Osteocyte (in vitro differentiated cells): ENCODE data around the gene MEGF9. TPM values are rescaled to one million over a fixed set of nuclear protein-coding genes. Genes with fewer than 3 reads are reported as not detected.

ENCODE experiments used
- DNase-seq: peaks from one replicate; pipeline ENCODE4 v3.0.0; 2021; ENCODE audit warnings: mixed read lengths; ENCODE audit not compliant: unreplicated experiment; ENCODE audit errors: extremely low spot score
- H3K27ac Mint-ChIP-seq: one replicate; pipeline ENCODE4 v1.8.0; 2021; ENCODE audit warnings: mild to moderate bottlenecking, mixed read lengths; ENCODE audit not compliant: unreplicated experiment
- H3K27me3 Mint-ChIP-seq: one replicate; pipeline ENCODE4 v1.8.0; 2021; ENCODE audit warnings: mixed read lengths; ENCODE audit not compliant: unreplicated experiment
- H3K36me3 Mint-ChIP-seq: one replicate; pipeline ENCODE4 v1.8.0; 2021; ENCODE audit warnings: mixed read lengths; ENCODE audit not compliant: unreplicated experiment
- H3K4me1 Mint-ChIP-seq: one replicate; pipeline ENCODE4 v1.8.0; 2021; ENCODE audit warnings: mixed read lengths; ENCODE audit not compliant: unreplicated experiment
- H3K4me3 Mint-ChIP-seq: one replicate; pipeline ENCODE4 v1.8.0; 2021; ENCODE audit warnings: mild to moderate bottlenecking, moderate library complexity, mixed read lengths; ENCODE audit not compliant: unreplicated experiment
- H3K9me3 Mint-ChIP-seq: one replicate; pipeline ENCODE4 v1.8.0; 2021; ENCODE audit warnings: mixed read lengths; ENCODE audit not compliant: unreplicated experiment
- CTCF ChIP-seq: fragments of 200-600 bp; sonication (generic); IDR thresholded peaks from 2 replicates; pipeline ENCODE4 v1.5.0; 2021; ENCODE audit warnings: antibody characterized with exemption, mild to moderate bottlenecking, moderate library complexity
- total RNA-seq: library from RNA; stranded (reverse); gene quantifications from 2 replicates; pipeline ENCODE4 v1.2.1, GENCODE V29; 2021

The MEGF9 gene
- total RNA-seq, 1 donor from 2014 or later: 21.4 TPM

GRCh38 chr9:120737416-120738165 lies 23.3 kb upstream of the MEGF9 start:
- Mint-ChIP-seq H3K27ac (no peak overlapping the region), H3K4me3 (no peak overlapping the region), H3K9me3 (no peaks in the 10 kb centered on the region), H3K36me3 (no peaks in the 10 kb centered on the region), H3K4me1 (peaks cover 5% of the 10 kb centered on the region), H3K27me3 (no peaks in the 10 kb centered on the region)
- DNase-seq: no peak
- no peak for TF ChIP-seq CTCF

- no peak for DNase-seq
- TF ChIP-seq CTCF: no peak
- Mint-ChIP-seq H3K9me3 (no peaks in the 10 kb centered on the region), H3K4me1 (peaks cover 5% of the 10 kb centered on the region), H3K27ac (no peak overlapping the region), H3K36me3 (no peaks in the 10 kb centered on the region), H3K4me3 (no peak overlapping the region), H3K27me3 (no peaks in the 10 kb centered on the region)
These were observed 22.6 kb upstream of the MEGF9 start for GRCh38 chr9:120736881-120737280.

DNA sequence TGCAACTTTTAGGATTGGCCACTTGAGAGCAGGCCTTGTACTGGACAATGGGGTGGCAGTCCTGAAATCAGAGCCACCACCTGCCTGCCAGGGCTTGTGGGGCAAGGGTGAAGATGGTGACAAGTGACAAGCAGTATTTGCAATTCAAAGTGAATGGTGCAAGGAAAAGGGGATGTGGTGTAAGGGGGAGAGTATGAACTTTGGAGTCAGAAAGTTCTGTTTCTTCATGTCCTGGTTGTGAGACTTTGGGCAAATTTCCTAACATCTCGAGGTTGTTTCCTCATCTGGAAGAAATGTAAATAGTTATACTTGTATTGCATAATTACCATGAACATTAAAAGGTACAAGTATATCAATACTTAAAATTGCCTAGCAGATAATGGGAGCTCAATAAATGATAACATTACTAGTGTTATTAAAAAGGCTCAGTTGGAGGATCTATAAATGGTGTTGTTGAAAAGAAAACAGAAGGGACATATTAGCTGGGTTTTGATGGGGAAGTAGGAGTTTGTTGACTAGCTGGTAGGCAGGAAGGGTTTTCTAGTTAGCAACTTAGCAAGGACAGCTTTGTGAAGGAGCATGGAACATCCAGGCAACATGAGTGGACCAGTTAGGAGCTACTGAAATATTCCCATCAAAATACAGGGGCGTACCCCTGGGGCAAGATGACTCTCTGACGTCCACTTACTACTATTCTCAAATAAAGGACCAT lies 21.3 kb upstream of the MEGF9 start:
- TF ChIP-seq CTCF: no peak
- Mint-ChIP-seq H3K27ac (no peak overlapping the region), H3K36me3 (no peaks in the 10 kb centered on the region), H3K4me3 (no peak overlapping the region), H3K27me3 (no peaks in the 10 kb centered on the region), H3K4me1 (peaks cover 15% of the 10 kb centered on the region), H3K9me3 (no peaks in the 10 kb centered on the region)
- no peak for DNase-seq

GRCh38 chr9:120734607-120735410 lies 20.5 kb upstream of the MEGF9 start:
- DNase-seq: no peak
- Mint-ChIP-seq H3K9me3 (no peaks in the 10 kb centered on the region), H3K4me3 (no peak overlapping the region), H3K4me1 (peaks cover 23% of the 10 kb centered on the region), H3K36me3 (no peaks in the 10 kb centered on the region), H3K27ac (no peak overlapping the region), H3K27me3 (no peaks in the 10 kb centered on the region)
- no peak for TF ChIP-seq CTCF

DNA sequence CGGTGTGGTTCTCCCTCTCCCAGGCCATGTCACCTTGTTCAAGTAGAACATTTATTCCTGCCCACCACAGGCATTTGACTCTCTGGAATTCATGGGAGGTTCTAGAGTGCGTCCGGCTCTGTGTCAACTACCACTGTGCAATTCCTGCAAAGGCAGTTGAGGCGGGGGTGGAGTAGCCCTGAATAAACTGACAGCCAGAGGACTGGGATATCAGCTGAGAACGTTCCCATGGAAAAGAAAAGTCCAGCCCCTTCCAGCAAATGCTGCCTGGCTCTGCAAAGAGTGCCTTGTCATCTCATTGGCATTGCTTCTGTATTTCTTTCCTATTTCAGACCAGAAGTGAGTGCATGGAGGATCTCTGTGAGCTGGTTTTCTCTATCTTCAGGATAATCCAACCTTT lies 18.9 kb upstream of the MEGF9 start:
- DNase-seq: no peak
- Mint-ChIP-seq H3K9me3 (no peaks in the 10 kb centered on the region), H3K27ac (no peak overlapping the region), H3K27me3 (no peaks in the 10 kb centered on the region), H3K4me3 (no peak overlapping the region), H3K36me3 (no peaks in the 10 kb centered on the region), H3K4me1 (peaks cover 27% of the 10 kb centered on the region)
- no peak for TF ChIP-seq CTCF
